A549 (cell line): ENCODE results near the gene ING3. TPM values are rescaled to one million over a fixed set of nuclear protein-coding genes. Genes with fewer than 3 reads are reported as not detected.
A peak's percentile ranks its signal among the peaks of the same experiment; 100 is the strongest.

Source experiments
- ATAC-seq, 2 experiments: fragments of 200-7000 bp in 1 of 2; fragments of >200 bp in 1 of 2; cut with Nextera tagmentation in 1 of 2; cut with Tn5 transposase in 1 of 2; 3 replicates each; pipeline versions ENCODE4 v1.8.0 to v1.9.1; 2018 to 2020; ENCODE audit warnings: mild to moderate bottlenecking in 1 of 2, moderate library complexity in 1 of 2
- CTCF ChIA-PET: fragments of 300-600 bp; sonication (Branson Sonifier 250); formaldehyde crosslinking; extraction: SDS; loops from one replicate; lab custom pipeline; 2021; ENCODE audit warnings: antibody characterized with exemption, inconsistent platforms; lab: Yijun Ruan, JAX
- POLR2A ChIA-PET: fragments of 350-600 bp; formaldehyde crosslinking; extraction: SDS; loops from one replicate; lab custom pipeline; 2021; ENCODE audit warnings: antibody characterized with exemption, inconsistent platforms; lab: Yijun Ruan, JAX
- DNase-seq, 2 experiments: peaks; one replicate each; pipeline versions ENCODE4 v3.0.0 to v3.0.0-alpha.2; 2011 to 2016; ENCODE audit warnings: low read depth in 1 of 2, low spot score in 1 of 2
- FAIRE-seq: peaks from 2 replicates; lab custom pipeline; 2011; peaks lifted over from hg19 to GRCh38; lab: Jason Lieb, UNC
- H3K27ac ChIP-seq, 2 experiments: fragments of >200 bp; sonication (Bioruptor Twin); formaldehyde crosslinking; 3 replicates each; pipeline ENCODE4 v1.5.1; 2016 to 2017
- H3K4me1 ChIP-seq: fragments of >200 bp; sonication (Bioruptor Twin); formaldehyde crosslinking; 3 replicates; pipeline ENCODE4 v1.6.1; 2016
- H3K4me2 ChIP-seq: fragments of >200 bp; sonication (Bioruptor Twin); formaldehyde crosslinking; 3 replicates; pipeline ENCODE4 v1.6.1; 2016
- H3K4me3 ChIP-seq: fragments of >200 bp; sonication (Bioruptor Twin); formaldehyde crosslinking; 3 replicates; pipeline ENCODE4 v1.5.1; 2016
- H3K9me3 ChIP-seq: fragments of >200 bp; sonication (Bioruptor Twin); formaldehyde crosslinking; 3 replicates; pipeline ENCODE4 v1.6.1; 2016
- EHF ChIP-seq: fragments of 250-450 bp; sonication (Bioruptor Pico); IDR thresholded peaks from 2 replicates; pipeline ENCODE4 v1.5.0; 2020; ENCODE audit warnings: mild to moderate bottlenecking
- GATA3 ChIP-seq: IDR thresholded peaks from 2 replicates; pipeline ENCODE4 v1.6.1; 2012; ENCODE audit warnings: borderline replicate concordance
- HDAC2 ChIP-seq: fragments of 200-600 bp; sonication (generic); IDR thresholded peaks from 2 replicates; pipeline ENCODE4 v1.6.1; 2016
- HOXA7 ChIP-seq: fragments of 250-450 bp; sonication (Bioruptor Pico); IDR thresholded peaks from 2 replicates; pipeline ENCODE4 v1.5.0; 2020; ENCODE audit warnings: mild to moderate bottlenecking, moderate library complexity
- JUN ChIP-seq, 2 experiments: fragments of >200 bp; sonication (Bioruptor Twin); formaldehyde crosslinking; IDR thresholded peaks; 2 replicates in 1 of 2; 3 replicates in 1 of 2; pipeline ENCODE4 v1.6.1; 2016 to 2017
- MAFK ChIP-seq: fragments of 450-650 bp; IDR thresholded peaks from 2 replicates; pipeline ENCODE4 v1.6.1; 2014; ENCODE audit not compliant: partially characterized antibody
- MAZ ChIP-seq: fragments of 150-350 bp; IDR thresholded peaks from 2 replicates; pipeline ENCODE4 v1.6.1; 2014; ENCODE audit warnings: antibody characterized with exemption, low read depth, low read length, borderline replicate concordance
- MYC ChIP-seq: IDR thresholded peaks from 2 replicates; pipeline ENCODE4 v1.6.1; 2012; ENCODE audit warnings: mild to moderate bottlenecking, inconsistent platforms, low read length, improper control_type of control experiment, borderline replicate concordance
- NR3C1 ChIP-seq: fragments of >200 bp; sonication (Bioruptor Twin); formaldehyde crosslinking; IDR thresholded peaks from 3 replicates; pipeline ENCODE4 v1.6.1; 2017
- PHF8 ChIP-seq: fragments of 200-600 bp; sonication (generic); IDR thresholded peaks from 2 replicates; pipeline ENCODE4 v1.6.1; 2016; ENCODE audit warnings: low read depth, mild to moderate bottlenecking, antibody characterized with exemption, moderate library complexity, borderline replicate concordance
- POLR2AphosphoS2 ChIP-seq: conservative IDR thresholded peaks from 2 replicates; pipeline ENCODE4 v1.6.1; 2012; ENCODE audit warnings: low read length, improper control_type of control experiment, inconsistent platforms
- RAD21 ChIP-seq, 2 experiments: fragments of >200 bp in 1 of 2; sonication (Bioruptor Twin) in 1 of 2; formaldehyde crosslinking in 1 of 2; IDR thresholded peaks in 1 of 2; conservative IDR thresholded peaks in 1 of 2; 2 replicates in 1 of 2; 3 replicates in 1 of 2; pipeline ENCODE4 v1.6.1; 2012 to 2018; ENCODE audit warnings: inconsistent platforms in 1 of 2
- RCOR1 ChIP-seq: fragments of 150-350 bp; IDR thresholded peaks from 2 replicates; pipeline ENCODE4 v1.6.1; 2014; ENCODE audit warnings: antibody characterized with exemption, low read length, low read depth
- RFX5 ChIP-seq: fragments of 450-650 bp; IDR thresholded peaks from 2 replicates; pipeline ENCODE4 v1.7.1; 2014; ENCODE audit warnings: antibody characterized with exemption, mild to moderate bottlenecking, moderate library complexity
- SMC3 ChIP-seq: fragments of >200 bp; sonication (Bioruptor Twin); formaldehyde crosslinking; IDR thresholded peaks from 3 replicates; pipeline ENCODE4 v1.6.1; 2018; ENCODE audit warnings: inconsistent platforms
- TP53 ChIP-seq: fragments of 250-450 bp; sonication (Bioruptor Pico); IDR thresholded peaks from 2 replicates; pipeline ENCODE4 v1.5.0; 2021; ENCODE audit warnings: mild to moderate bottlenecking, moderate library complexity
- WGBS: methylation state at CpG from one replicate; pipeline ENCODE4 v1.1.6; 2017; ENCODE audit errors: missing lambda C conversion rate; 5-methylcytosine and 5-hydroxymethylcytosine counted together
- polyA plus RNA-seq, 4 experiments: library from polyadenylated mRNA; depleted of rRNA in 3 of 4; stranded (reverse); fragments of >200 nt; fragmentation: RNase III in 1 of 4; extraction: RNeasy Plus Mini Kit Qiagen cat#74134 plus additional on column Dnase treatment in 1 of 4; gene quantifications; 2 replicates in 3 of 4; 3 replicates in 1 of 4; pipeline ENCODE4 v1.2.3, GENCODE V29; 2011 to 2017
- TF ChIP-seq, protein P1 (sequence below): fragments of 200-600 bp; sonication (generic); IDR thresholded peaks from 2 replicates; pipeline ENCODE4 v1.6.1; 2016; ENCODE audit warnings: antibody characterized with exemption, mild to moderate bottlenecking, moderate library complexity
- TF ChIP-seq, protein P2 (sequence below): fragments of >200 bp; sonication (Bioruptor Twin); formaldehyde crosslinking; IDR thresholded peaks from 3 replicates; pipeline ENCODE4 v1.5.1; 2016
- TF ChIP-seq, protein P3 (sequence below): IDR thresholded peaks from 2 replicates; pipeline ENCODE4 v1.6.1; 2012

The ING3 gene
- polyA plus RNA-seq, 2 of the 4 experiments (the other 2 are of a cell fraction), result 5.6 to 11.3 TPM

DNA sequence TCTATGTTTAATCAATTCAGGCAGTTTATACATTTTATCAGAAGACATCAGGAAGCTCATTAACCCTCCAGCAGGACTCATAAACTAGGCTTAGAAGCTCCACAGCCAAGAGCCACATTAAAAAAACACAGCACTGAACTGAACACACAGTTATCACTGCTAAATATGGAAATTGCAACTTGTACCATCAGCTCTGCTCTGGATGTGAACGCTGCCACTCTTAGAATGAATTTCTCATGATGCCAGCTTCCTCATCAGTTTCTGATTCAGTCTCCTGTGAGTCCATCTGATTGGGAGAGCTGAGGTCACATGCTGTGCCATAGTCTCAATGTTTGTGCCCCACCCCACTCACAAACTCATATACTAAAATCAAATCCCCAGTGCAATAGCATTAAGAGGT is 17.1 kb upstream of the ING3 start:
- POLR2A ChIA-PET, result no interaction called here
- Histone ChIP-seq H3K4me3 (no peak overlapping the region), H3K9me3 (no peaks in the 10 kb centered on the region), H3K4me1 (no peaks in the 10 kb centered on the region), H3K27ac (no peak overlapping the region)
- no peak for DNase-seq
- 0% methylated on average over 1 of the region's 1 CpG for WGBS
- TF ChIP-seq PHF8, result no peak
- no peak for TF ChIP-seq SMC3
- TF ChIP-seq EHF (CRISPR knock-in tag), result no peak
- no peak for TF ChIP-seq MYC
- TF ChIP-seq TP53 (CRISPR knock-in tag), result no peak
- TF ChIP-seq, all 56 proteins: peak for 0
- no peak overlapping the region for H3K4me2 ChIP-seq
- FAIRE-seq (no peak), ATAC-seq (no peak)
- CTCF ChIA-PET, result no interaction called here

DNA sequence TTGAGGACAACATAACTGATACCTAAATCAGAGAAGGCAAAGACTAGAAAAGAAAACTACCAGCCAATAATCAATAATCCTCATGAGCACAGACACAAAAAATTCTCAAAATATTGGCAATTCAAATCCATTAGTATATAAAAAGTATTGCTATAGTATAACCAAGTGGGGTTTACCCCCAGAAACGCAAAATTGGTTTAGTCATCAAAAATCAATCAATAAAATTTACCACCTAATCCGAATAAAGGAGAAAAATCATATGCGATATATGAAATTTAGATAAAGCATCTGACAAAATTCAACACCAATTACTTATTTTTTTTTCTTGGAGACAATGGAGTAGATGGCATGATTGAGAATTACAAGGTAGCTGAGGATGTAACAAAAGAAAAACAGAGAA is 11.2 kb upstream of the ING3 start:
- CTCF ChIA-PET, result no interaction called here
- FAIRE-seq, result no peak
- 48% methylated on average over 3 of the region's 3 CpGs for WGBS

DNA sequence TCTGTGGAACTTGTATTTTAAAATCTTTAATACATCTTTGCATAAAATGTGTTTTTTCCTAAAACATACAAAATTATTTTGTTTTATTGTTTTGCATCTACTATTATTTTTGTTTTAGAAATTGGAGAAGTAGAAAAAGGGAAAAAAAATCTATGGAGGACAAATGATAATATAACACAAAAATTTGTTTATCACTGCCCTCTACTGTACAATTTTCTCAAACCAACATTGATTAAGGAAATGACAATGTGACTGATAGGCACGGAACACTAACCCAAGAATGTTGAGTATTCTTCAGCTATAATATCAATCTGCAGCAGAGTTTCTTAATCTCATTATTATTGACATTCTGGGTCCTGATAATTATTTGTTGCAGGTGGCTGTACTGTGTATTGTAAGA is 9.5 kb upstream of the ING3 start:
- ChIA-PET POLR2A (no interaction called here), CTCF (interaction anchor here (0.9 to 1.3 kb wide), 4 partner anchors 10 to 151 kb away, joined by 3 to 13 read pairs (median 6); no protein-coding TSS in a partner anchor)
- DNase-seq, result no peak
- H3K4me1 ChIP-seq, result no peaks in the 10 kb centered on the region
- FAIRE-seq, result no peak
- no peaks in the 10 kb centered on the region for H3K9me3 ChIP-seq
- no peak overlapping the region for H3K4me2 ChIP-seq
- H3K27ac ChIP-seq, result no peak overlapping the region
- TF ChIP-seq POLR2AphosphoS2 (no peak), RAD21 (conservative IDR thresholded peaks at IDR 0.05 in 1 of 2, IDR thresholded peaks at IDR 0.05 in 1 of 2) (peak; percentile 43 to 47; a peak in 4 of 5 replicates), MAZ (no peak), JUN (IDR thresholded peaks at IDR 0.05) (no peak), HDAC2 (no peak), RFX5 (no peak), RCOR1 (no peak), GATA3 (no peak), HOXA7 (no peak), NR3C1 (no peak)
- TF ChIP-seq, protein P1, sequence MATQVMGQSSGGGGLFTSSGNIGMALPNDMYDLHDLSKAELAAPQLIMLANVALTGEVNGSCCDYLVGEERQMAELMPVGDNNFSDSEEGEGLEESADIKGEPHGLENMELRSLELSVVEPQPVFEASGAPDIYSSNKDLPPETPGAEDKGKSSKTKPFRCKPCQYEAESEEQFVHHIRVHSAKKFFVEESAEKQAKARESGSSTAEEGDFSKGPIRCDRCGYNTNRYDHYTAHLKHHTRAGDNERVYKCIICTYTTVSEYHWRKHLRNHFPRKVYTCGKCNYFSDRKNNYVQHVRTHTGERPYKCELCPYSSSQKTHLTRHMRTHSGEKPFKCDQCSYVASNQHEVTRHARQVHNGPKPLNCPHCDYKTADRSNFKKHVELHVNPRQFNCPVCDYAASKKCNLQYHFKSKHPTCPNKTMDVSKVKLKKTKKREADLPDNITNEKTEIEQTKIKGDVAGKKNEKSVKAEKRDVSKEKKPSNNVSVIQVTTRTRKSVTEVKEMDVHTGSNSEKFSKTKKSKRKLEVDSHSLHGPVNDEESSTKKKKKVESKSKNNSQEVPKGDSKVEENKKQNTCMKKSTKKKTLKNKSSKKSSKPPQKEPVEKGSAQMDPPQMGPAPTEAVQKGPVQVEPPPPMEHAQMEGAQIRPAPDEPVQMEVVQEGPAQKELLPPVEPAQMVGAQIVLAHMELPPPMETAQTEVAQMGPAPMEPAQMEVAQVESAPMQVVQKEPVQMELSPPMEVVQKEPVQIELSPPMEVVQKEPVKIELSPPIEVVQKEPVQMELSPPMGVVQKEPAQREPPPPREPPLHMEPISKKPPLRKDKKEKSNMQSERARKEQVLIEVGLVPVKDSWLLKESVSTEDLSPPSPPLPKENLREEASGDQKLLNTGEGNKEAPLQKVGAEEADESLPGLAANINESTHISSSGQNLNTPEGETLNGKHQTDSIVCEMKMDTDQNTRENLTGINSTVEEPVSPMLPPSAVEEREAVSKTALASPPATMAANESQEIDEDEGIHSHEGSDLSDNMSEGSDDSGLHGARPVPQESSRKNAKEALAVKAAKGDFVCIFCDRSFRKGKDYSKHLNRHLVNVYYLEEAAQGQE, result no peak
- TF ChIP-seq, protein P2, sequence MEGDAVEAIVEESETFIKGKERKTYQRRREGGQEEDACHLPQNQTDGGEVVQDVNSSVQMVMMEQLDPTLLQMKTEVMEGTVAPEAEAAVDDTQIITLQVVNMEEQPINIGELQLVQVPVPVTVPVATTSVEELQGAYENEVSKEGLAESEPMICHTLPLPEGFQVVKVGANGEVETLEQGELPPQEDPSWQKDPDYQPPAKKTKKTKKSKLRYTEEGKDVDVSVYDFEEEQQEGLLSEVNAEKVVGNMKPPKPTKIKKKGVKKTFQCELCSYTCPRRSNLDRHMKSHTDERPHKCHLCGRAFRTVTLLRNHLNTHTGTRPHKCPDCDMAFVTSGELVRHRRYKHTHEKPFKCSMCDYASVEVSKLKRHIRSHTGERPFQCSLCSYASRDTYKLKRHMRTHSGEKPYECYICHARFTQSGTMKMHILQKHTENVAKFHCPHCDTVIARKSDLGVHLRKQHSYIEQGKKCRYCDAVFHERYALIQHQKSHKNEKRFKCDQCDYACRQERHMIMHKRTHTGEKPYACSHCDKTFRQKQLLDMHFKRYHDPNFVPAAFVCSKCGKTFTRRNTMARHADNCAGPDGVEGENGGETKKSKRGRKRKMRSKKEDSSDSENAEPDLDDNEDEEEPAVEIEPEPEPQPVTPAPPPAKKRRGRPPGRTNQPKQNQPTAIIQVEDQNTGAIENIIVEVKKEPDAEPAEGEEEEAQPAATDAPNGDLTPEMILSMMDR, result peak; percentile 41
- TF ChIP-seq, protein P3, sequence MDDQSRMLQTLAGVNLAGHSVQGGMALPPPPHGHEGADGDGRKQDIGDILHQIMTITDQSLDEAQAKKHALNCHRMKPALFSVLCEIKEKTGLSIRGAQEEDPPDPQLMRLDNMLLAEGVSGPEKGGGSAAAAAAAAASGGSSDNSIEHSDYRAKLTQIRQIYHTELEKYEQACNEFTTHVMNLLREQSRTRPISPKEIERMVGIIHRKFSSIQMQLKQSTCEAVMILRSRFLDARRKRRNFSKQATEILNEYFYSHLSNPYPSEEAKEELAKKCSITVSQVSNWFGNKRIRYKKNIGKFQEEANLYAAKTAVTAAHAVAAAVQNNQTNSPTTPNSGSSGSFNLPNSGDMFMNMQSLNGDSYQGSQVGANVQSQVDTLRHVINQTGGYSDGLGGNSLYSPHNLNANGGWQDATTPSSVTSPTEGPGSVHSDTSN, result no peak
- TF ChIP-seq, all 56 proteins: peak for 2
- no peak overlapping the region for H3K4me3 ChIP-seq
- WGBS, result 0% methylated on average over 1 of the region's 1 CpG
- ATAC-seq, result peak; percentile 55 to 70; a peak in 2 of 6 replicates

More for the DNA sequence above, 11.2 kb upstream of the ING3 start:
- Histone ChIP-seq H3K4me2 (no peak overlapping the region), H3K9me3 (no peaks in the 10 kb centered on the region)
- TF ChIP-seq MAFK, result peak; percentile 38
- TF ChIP-seq RAD21 (conservative IDR thresholded peaks at IDR 0.05 in 1 of 2, IDR thresholded peaks at IDR 0.05 in 1 of 2), result no peak
- TF ChIP-seq, all 56 proteins: peak for 1
- Histone ChIP-seq H3K27ac (no peak overlapping the region), H3K4me3 (no peak overlapping the region), H3K4me1 (no peaks in the 10 kb centered on the region)
- POLR2A ChIA-PET, result no interaction called here
- no peak for DNase-seq
- no peak for ATAC-seq
